GM19043 (cell line): ENCODE results near the gene HTRA2.
"Not testable (repeated sequence)": the region's sequence is repeated elsewhere in the genome, so short reads cannot be mapped to it uniquely, and the experiment has no call there.

Experiments used
- ATAC-seq: cut with Tn5 transposase; IDR thresholded peaks from one replicate; pipeline ENCODE4 v1.9.1; 2021; ENCODE audit warnings: low read depth; ENCODE audit not compliant: unreplicated experiment

HTRA2 gene

DNA sequence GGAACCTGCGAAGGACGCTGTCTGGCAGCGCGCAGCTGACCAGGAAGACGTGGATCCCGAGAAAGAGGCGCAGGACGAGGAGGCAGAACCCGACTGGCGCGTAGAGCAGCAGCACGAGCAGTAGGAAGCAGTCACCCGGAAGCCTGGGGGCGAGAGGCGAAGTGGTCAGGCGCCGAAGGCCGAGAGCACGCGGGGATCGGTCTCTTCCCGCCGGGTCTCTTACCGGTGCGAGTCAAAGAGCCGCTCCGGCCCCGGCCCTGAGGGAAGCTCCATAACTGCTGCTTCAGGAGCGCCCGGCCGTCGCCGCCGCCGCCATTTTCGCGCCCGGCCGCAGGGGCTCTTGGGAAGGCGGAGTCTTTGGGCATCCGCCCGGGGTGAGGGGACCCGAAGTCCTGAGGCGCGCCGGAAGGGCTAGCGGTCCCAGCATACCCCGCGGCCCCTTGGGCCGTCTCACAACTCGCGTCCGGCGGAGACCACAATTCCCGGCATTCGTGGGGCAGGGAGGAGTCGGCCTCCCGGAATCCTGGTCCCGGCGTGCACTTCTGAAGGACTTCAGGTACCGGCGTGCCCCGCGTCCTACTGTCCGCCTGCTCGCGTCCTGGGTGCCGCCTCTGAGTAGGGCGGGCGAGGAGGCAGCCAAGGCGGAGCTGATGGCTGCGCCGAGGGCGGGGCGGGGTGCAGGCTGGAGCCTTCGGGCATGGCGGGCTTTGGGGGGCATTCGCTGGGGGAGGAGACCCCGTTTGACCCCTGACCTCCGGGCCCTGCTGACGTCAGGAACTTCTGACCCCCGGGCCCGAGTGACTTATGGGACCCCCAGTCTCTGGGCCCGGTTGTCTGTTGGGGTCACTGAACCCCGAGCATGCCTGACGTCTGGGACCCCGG is at the start of gene HTRA2, which contains the start of gene AUP1:
Gene HTRA2 (plus strand): TSS at position 577 of the 882 bp plus-strand sequence. CDS start 74 bp downstream, at position 651.
Gene AUP1 (minus strand): TSS at position 350 of the 882 bp plus-strand sequence. CDS start 77 bp downstream, at position 273.
- peak; percentile 86 for ATAC-seq

DNA sequence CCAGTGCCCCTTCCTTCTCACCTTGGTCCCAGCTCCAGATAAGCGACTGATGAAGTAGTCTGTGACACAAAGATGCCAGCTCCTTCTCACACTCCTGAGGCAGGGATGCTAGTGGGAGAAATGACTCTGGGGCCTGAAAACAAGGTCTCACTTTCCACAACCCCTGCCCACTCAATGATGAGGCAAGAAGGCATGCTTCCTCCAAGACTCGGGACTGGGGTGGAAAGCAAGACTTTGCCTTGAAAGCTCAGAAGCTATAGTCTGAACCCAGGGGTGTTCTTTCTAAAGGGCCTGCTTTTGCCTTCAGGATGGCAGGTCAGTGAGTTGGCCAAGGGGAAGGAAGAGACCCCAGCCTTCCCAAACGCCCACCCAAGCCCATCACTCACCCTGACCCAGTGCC is 48.3 kb upstream of the HTRA2 start:
- ATAC-seq: no peak

- ATAC-seq: peak; percentile 36
Measured at GRCh38 chr2:74481961-74482800, 47.6 kb upstream of the HTRA2 start.

- peak; percentile 90 for ATAC-seq
Measured at GRCh38 chr2:74482801-74483674, 46.7 kb upstream of the HTRA2 start, which contains the start of the genes CCDC142 and TTC31. Gene CCDC142, minus strand, starts transcription at chr2:74482998. Its CDS starts 161 bp downstream, at chr2:74482837. Gene TTC31, plus strand, starts transcription at chr2:74483081. Its CDS starts 15 bp downstream, at chr2:74483096.

- ATAC-seq: not testable (repeated sequence)
Measured at GRCh38 chr2:74483675-74484164, 46.0 kb upstream of the HTRA2 start.

DNA sequence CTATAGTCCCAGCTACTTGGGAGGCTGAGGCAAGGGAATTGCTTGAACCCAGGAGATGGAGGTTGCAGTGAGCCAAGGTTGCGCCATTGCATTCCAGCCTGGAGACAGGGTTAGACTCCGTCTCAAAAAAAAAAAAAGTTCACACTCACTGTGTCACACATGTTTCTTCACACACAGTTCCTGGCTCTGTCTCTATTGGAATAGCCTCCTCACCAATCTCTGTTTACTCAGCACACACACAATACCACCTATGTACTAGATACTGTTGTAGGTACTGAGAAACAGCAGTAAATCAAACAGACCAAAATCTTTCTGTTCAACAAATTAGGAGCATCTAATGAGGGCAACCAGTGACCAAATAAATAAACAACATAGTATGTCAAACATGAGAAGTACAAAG is 43.6 kb upstream of the HTRA2 start:
- ATAC-seq: no peak

DNA sequence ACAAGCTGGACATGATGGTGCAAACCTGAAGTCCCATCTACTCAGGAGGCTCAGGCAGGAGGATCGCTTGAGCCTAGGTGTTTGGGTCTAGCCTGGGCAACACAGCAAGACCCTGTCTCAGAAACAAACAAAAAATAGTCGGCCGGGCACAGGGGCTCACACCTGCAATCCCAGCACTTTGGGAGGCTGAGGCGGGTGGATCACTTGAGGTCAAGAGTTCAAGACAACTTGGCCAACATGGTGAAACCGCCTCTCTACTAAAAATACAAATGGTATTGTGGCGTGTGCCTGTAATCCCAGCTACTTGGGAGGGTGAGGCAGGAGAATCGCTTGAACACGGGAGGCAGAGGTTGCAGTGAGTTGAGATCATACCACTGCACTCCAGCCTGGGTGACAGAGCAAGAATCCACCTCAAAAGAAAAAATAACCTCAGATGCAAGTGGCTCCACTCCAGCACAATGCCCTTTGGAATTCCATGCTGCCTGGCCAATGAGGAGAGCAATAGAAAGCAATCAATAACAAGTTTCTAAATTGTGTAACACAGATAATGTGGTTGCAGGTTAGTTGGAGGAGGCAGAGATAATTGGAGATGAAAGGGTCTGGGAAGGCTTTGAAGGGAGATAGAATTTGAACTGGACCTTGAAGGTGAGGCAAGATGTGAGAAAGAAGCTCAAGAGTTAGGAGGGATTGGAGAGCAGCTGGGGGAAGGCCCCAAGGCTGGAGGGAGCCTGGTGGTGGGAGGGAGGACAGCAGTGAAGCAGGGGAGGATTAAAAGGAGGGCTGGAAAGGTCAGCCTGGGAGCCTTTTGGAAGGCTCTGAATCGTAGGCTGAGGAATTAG is 40.9 kb upstream of the HTRA2 start:
- ATAC-seq: no peak

GRCh38 chr2:74489906-74490305 is 39.8 kb upstream of the HTRA2 start:
- ATAC-seq: no peak

DNA sequence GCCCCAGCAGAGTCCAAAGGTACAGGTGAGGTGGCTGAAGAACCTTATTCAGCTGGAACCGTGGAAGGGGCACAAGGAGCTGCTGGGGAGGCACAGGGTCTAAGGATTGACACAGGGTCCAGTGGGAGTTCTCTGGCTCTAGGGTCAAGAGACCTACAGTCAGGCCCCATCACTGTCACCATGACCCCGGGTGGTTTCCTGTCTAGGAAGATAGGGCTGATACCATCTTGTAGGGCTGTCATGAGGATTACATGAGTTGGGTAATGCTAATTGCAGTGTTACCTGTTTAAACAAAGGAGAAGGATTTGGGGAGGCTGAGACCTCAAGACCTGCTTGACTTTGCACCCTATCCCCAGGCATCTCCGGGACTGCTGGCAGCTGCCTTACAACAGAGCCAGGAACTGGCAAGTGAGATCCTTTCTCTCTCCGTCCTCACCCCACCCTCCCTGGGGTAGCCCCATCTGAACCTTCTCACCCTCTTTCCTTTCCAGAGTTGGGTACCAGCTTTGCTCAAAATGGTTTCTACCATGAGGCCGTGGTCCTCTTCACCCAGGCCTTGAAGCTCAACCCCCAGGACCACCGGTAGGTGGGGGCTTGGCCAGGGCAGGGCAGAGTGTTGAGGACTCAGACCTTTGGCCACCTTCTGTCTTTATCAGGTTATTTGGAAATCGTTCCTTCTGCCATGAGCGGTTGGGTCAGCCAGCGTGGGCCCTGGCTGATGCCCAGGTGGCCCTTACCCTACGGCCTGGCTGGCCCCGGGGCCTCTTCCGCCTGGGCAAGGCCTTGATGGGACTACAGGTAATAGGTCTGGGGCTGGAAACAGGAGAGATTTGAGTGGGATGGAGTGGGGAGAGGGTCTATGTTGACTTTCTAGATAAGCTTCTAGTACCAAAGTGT is 37.8 kb upstream of the HTRA2 start:
- no peak for ATAC-seq

DNA sequence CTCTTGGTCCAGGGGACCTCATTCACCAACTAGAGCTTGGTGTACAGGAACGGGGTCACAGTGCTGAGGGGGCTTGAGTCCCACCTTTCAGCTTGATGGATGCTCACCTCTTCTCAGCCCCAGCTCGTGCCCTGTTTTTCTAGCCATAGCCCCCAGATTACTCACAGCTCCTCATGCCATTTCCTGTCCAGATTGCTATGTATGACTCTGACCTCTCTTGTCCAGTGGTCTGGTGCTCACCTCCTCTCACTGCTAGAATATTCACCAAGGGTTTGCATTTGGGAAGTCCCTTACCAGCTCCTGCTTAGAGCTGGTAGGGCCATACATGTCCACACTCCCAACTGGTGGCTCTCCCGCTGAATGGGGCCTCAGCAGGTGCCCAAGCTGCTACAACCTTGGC is 36.2 kb upstream of the HTRA2 start:
- no peak for ATAC-seq

- no peak for ATAC-seq
Measured at GRCh38 chr2:74495440-74495839, 34.3 kb upstream of the HTRA2 start.

DNA sequence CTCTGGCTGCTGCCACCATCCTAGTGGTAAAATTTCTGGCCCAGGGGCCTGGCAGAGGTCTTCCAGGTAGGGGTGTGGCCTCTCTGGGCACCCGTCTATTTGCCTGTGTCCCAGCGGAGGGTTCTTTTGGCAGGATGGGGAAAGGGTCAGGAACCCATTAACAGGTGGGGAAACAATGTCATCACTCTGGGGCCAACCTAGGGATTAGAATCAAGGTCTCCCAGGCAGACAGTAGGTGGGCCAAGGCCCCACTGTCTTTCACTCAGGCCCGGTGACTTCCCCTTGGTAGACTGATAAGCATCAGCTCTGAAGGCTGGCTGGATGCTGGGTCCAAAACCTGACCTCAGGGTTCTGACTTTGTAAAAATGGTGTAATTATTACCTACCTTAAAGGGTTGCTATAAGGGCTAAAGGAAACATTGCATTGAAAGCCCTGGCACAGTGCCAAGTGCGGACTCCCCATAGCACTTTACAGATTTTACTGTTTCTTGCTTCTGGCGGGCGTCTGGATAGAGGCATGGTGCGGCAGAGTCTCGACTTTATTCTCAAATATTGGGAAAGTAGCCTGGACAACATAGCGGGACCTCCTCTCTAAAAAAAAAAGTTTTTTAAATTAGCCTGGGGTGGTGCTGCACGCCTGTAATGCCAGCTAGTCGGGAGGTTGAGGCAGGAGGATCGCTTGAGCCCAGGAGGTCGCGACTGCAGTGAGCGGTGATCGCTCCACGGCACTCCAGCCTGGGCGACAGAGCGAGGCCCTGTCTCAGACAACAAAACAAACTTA is 32.5 kb upstream of the HTRA2 start:
- no peak for ATAC-seq

GRCh38 chr2:74497777-74498499 is 31.8 kb upstream of the HTRA2 start:
- ATAC-seq: no peak

GRCh38 chr2:74498500-74499266 is 31.1 kb upstream of the HTRA2 start:
- ATAC-seq: no peak

- ATAC-seq: no peak
Measured at GRCh38 chr2:74499267-74499939, 30.3 kb upstream of the HTRA2 start, which contains the start of gene LBX2. Gene LBX2, minus strand, starts transcription at chr2:74499603. Its CDS starts 66 bp downstream, at chr2:74499537.
